GM18858 (cell line): ENCODE results near the gene INSC.

ENCODE experiments used
- ATAC-seq: cut with Tn5 transposase; IDR thresholded peaks from one replicate; pipeline ENCODE4 v1.9.1; 2021; ENCODE audit not compliant: unreplicated experiment

The INSC gene

GRCh38 chr11:15278128-15278527 lies 163.4 kb downstream of the INSC start:
- ATAC-seq, result no peak

- peak; percentile 51 for ATAC-seq
Observed at GRCh38 chr11:15280393-15280792, 165.7 kb downstream of the INSC start.

GRCh38 chr11:15282754-15283153 lies 168.0 kb downstream of the INSC start:
- ATAC-seq, result no peak

GRCh38 chr11:15286465-15286864 lies 171.7 kb downstream of the INSC start:
- ATAC-seq, result no peak

- no peak for ATAC-seq
Observed at GRCh38 chr11:15288863-15289262, 174.1 kb downstream of the INSC start.

GRCh38 chr11:15289723-15290122 lies 175.0 kb downstream of the INSC start:
- ATAC-seq, result no peak

GRCh38 chr11:15291885-15292284 lies 177.2 kb downstream of the INSC start:
- ATAC-seq, result no peak

GRCh38 chr11:15293975-15294620 lies 179.4 kb downstream of the INSC start:
- no peak for ATAC-seq

GRCh38 chr11:15295695-15296094 lies 181.0 kb downstream of the INSC start:
- ATAC-seq, result no peak
